HG03175 (cell line): ENCODE results near the gene CHID1.

Experiments used
- ATAC-seq: cut with Tn5 transposase; IDR thresholded peaks from one replicate; pipeline ENCODE4 v1.9.1; 2021; ENCODE audit warnings: mild to moderate bottlenecking, moderate library complexity; ENCODE audit not compliant: unreplicated experiment

The CHID1 gene

GRCh38 chr11:911031-911889 is 650 bp upstream of the CHID1 start:
- peak; percentile 41 for ATAC-seq

DNA sequence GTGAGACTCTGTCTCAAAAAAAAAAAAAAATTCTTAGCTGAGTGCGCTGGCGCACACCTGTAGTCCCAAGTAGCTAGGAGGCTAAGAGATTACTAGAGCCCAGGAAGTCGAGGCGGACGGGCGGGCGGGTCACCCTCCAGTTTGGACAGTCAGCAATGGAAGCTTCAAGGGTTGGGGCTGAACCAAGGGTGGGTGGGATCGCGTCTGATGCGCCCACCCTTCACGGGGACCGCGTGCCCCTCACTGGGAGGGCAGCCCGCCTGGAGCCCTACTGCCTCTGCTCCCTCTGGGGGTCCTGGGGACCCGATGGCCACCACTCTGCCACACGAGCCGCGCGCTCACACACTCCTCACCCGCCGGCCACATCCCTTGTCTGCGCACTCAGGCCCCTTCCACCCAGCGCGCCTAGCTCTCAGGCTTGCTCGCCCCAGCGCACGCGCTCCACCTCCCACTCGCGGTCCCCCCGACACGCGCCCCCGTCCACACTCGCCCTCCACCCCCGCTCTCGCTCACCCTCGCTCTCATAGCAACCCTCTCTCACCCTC is 494 bp downstream of the CHID1 start:
- ATAC-seq: no peak

- ATAC-seq: no peak
Observed at GRCh38 chr11:909406-909805, 1.2 kb downstream of the CHID1 start.

DNA sequence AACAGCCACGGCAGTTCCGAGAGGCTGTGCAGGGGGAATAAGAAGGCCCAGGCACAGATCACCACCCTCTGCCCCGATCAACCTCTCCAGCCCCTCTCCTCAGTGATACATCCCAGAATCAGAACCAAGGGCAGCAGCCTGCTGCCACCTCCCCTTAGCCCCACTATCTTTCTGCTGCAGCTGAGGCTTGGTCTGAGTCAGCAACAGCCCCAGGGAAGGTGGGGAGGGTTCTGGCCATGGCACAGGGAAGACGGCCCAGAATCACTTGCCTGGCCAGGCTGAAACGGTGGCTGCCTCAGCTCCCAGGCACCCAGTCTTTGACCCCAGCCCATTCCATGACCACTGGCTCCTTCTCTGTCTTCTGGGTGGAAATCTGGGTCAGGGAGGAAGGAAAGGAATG is 2.3 kb downstream of the CHID1 start:
- no peak for ATAC-seq

GRCh38 chr11:907668-908067 is 2.9 kb downstream of the CHID1 start:
- ATAC-seq: no peak

GRCh38 chr11:905952-906351 is 4.7 kb downstream of the CHID1 start:
- no peak for ATAC-seq

DNA sequence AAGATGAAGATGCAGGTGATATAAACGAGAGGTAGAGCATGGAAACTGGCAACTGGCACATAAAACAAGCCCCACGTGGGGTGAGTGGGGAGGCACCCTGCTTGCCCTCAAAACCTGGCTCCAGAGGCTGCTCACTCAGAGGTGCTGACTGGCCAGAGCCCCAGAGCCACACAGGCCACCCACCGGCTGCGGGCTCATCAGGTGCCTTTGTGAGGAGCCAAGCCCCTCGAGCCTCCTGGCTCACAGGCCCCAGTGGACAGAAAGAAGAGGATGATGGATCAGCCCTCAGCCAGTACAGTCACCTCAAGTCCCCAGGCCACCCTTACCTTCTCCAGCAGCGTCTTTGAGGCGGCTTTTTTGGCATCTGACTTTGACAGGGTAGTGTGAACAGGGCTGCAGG is 6.2 kb downstream of the CHID1 start:
- ATAC-seq: no peak

DNA sequence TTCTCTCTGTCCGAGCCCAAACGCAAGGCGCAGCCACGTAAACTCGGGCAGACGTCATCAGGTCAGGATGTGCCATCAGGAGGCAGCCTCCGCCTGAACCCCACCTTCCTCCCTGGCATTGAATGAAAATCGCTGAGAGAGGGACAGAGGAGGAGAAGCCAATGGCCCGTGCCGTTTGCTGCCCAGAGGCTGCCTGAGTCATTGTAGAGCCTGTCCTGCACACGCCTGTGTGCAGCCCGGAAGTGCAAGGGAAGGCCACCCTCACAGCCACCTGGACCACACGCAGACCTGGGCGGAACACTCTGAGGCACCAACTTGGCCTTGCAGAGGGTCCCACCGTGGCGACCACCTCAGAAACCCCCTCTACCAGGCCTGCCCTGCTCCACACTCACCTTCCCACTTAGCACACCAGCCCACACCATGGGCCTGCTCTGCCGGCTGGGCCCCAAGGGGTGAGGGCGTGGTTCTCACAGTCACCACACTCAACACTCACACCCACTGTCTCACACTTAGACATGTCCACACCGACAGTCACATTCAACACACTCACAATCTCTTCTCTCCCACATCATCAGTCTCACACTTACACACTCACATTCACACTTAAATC is 9.1 kb downstream of the CHID1 start:
- no peak for ATAC-seq

GRCh38 chr11:900545-900944 is 10.1 kb downstream of the CHID1 start:
- no peak for ATAC-seq

- ATAC-seq: no peak
Observed at GRCh38 chr11:899724-900123, 10.9 kb downstream of the CHID1 start.

DNA sequence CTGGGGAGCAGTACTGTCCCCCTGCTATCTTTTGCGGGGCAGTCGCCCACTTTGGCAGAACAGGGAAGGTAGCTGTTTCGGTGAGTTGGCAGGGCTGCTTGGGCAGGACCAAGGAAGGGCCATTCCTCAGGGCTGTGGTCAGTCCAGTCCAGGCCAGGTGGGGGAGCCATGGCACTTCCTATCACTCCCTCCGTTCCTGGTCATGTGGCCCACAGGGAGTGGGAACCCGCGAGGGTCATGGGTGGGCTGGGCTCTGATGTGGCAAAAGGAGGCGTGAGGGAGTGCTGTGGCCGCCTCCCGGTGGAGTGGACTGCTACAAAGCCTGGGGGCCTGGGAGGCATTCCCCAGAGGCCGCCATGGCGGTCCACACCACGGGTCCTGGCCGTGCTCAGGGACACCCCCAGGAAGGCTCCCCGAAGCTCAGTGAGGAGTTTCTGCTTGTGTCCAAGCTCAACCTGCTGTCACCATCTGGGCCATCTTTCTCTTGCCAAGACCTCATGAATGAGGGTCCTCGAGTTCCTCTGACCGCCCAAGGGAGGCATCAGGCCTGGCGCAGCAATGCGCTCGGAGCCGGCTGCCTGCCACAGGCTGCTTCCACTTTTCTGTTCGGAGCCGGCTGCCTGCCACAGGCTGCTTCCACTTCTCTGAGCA is 11.9 kb downstream of the CHID1 start:
- ATAC-seq: no peak

DNA sequence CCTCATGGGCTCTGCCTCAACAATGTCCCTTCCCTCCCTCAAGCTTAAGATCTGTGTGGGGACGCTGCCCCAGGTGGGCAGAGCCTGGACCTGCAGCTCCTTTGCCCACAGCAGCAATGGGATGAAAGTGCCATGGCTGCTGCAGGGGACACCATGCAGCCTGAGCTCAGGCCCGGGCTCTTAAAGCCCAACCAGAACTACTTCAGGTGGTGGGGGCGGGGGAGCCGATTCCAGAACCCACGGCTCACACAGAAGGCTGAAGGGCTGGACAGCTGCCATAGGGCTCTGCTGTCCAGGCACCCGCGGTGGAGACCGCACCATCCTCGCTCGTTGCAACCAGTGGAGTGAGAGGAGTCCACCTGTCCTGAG is 12.5 kb downstream of the CHID1 start:
- ATAC-seq: no peak

DNA sequence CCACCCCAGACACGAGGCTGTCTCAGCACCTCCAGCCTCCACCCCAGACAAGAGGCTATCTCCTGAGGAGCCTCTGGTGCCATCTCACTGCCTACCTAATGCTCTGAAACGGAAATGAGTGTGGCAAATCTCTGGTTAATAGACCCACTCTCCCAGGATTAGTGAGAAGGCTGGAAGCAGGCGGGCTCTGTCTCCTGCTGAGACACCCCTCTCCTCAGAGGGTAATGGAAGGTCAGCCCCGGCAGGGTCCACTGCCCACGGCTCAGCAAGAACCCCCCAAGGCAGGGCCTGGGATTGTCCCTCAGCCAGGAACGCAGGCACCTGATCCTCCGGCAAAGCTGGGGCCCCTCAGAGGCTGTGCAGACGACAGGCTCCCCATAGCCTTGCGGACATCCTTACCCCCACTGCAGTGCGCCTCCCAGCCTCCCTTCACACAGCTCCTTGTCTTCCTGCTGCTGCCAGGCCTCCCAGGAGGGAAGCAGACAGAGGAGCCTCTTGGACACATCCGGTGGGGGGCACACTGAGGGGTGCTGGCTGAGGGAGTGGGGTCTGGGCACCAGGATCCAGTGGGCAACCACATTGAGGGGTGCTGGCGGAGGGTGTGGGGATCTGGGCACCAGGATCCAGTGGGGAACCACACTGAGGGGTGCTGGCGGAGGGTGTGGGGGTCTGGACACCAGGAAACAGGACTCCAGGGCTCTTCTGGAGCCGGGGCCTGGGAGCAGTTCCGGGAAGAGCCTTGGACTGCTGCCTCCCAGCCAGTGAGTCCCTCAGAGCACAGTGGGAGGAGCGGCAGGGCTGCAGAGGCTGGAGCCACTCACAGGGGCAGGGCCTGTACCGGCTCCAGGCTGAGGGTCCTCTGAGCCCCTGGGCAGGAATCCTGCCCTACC is 13.1 kb downstream of the CHID1 start:
- no peak for ATAC-seq

DNA sequence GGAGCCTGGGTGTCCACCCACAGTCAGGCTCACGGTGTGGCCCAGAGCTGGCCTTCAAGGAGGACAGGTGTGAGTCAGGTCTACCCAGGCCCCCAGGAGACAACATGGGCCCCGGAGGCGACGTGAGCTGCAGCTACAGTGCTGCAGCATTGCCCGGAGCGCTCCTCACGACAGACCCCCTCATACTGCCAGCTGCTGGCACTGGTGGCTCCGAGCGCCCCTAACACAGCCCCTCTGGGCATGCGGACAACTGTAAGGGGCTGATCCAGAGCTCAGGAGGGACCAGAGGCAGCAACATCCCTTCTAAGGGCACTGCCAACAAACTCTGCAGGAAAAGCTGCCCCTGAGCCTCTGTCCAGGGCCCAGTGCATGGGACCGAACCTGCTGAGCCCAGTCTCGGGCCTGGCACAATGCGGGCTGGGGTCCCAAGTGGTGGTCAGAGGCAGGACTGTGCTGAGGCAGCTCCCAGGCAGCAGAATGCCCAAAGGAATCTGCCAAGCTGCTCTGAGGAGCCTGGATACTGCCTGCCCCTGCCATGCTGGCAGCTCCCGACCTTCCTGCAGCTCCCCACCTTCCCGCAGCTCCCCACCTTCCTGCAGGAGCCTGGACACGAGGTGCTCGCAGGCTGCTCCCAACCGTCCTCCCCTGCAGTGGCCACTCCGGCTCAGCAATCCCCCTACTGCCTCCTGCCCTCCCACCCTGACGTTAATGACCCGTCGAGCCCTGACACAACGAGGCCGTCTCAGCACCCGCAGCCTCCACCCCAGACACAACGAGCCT is 15.1 kb downstream of the CHID1 start:
- no peak for ATAC-seq

DNA sequence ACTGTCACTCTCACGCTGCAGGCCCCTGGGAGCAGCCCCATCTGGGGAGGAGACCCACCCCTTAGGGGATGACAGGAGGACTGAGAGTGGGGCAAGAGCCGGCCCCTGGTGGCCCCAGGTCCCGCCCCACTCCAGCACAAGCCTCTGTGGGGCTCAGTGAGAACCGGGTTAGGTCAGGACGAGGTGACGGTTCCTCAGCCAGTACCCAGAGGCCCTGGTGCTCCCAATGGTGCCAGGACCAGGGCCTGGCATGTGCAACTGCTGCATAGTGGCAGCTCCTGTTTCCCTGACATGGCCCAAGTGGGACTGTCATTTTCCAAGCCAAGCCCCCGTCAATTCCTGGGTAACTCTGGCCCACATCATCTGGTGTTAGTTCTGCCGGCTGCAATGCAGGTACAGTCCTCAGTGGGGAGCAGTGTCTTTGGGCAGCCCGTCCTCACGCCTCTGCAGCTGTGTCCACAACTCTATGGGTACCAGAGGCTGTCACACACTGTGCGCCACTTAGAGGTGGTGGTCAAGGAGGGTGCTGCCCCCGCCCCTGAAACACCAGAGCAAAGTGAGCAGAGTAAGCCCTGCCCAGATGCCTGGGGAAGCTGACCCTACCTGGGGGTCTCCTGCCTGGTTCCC is 15.9 kb downstream of the CHID1 start:
- no peak for ATAC-seq

DNA sequence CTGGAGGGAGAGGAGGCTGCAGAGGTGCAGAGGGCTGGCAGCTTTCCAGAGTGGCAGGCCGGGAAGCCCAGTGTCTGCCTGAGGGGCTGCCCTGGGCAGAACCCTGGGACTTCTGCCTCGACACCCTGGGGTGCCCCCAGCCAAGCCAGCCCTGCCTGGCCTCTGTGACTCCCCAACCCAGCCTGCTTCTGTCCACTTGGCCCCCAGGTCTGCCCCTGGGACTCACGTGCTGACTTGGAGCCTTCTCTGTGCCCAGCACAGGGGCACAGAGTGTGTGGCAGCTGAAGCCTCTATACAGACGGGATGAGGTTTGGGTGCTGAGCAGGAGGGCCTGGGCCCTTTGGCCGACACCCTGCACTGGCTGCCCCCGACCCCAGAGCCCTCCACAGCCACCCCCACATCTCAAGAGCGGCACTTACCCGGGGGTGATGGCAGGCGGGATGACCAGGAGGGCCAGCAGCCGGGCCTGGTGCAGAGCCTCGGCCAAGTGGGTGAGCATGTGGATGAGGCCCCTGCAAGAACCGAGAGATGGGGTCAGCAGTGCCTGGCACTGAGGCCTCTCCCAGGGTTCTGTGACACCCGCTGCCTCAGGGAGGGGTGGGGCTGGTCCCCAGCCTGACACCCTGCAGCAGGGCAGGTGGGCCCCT is 17.5 kb downstream of the CHID1 start:
- ATAC-seq: no peak

GRCh38 chr11:890794-891540 is 19.6 kb downstream of the CHID1 start:
- ATAC-seq: no peak

DNA sequence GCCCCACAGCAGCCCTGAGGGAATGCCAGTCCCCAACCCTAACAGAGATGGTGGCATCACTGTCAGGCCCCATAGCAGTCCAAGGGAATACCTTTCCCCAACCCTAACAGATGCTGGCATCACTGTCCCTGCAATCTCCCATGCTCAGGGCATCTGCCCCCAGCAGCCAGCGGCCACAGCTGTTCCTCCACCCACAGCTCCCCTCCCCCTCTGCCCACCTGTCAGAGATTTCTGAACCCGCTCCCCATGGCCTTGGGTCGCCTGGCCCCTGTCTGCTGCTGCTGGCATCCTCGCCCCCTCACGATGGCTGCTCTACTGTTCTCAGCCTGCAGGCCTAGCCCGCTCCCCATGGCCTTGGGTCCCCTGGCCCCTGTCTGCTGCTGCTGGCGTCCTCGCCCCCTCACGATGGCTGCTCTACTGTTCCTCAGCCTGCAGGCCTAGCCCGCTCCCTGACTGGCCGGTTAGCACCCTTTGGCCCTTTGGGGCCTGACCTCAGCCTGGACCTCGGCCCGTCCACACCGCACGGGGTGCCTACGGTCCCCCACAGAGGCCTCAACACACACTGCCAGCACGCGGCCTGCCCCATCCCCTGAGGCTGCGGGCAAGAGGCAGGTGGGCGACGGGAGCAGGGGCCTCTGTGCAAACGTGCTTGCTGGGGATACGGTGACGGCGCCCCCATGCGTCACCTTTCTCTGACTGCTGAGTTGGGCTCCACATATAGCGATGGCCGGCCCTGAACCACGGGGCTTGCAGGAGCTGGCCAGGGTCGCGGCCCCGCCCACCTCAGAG is 20.7 kb downstream of the CHID1 start:
- no peak for ATAC-seq
